ENCODE data around the gene SPNS2.

The SPNS2 gene

DNA sequence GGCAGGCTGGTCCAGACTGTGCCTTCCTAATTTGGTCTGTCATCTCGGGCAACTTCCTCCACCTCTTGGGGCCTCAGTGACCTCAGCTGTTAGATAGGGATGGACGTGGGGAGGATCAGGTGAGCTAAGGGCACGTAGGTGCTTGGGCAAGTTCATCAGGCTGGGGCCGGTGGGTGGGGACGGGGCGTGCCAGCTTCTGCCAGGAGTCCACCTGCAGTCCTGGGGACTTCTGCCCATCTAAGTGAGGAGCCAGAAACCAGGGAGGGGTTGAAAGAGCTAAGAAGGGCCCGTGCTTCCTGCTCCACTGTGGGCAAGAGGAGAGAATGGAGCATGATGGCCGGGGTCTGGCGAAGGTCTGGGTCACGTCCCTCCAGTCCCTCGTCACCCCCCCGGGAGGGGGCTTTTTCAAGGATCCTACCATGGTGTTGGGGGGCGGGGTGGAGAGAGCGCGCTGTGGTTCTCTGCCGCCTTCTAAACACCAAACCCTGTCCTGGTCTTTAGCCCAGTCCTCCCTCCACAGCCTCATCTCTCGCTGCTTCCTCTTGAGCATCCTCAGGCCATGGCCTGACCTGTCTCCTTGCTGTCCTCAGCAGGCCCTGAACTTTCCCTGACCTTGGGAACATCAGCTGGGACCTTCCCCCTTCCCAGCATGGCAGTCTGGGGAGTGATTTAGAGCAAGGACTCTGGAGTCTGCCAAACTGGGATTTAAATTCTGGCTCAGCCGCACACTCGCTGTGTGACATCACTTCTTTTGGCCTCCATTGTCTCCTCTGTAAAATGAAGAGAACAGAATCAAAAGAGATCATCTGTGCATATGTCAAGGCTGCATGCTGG lies 21.6 kb downstream of the SPNS2 start:
- no peak for DNase-seq (ENCODE audit: low read depth)

DNA sequence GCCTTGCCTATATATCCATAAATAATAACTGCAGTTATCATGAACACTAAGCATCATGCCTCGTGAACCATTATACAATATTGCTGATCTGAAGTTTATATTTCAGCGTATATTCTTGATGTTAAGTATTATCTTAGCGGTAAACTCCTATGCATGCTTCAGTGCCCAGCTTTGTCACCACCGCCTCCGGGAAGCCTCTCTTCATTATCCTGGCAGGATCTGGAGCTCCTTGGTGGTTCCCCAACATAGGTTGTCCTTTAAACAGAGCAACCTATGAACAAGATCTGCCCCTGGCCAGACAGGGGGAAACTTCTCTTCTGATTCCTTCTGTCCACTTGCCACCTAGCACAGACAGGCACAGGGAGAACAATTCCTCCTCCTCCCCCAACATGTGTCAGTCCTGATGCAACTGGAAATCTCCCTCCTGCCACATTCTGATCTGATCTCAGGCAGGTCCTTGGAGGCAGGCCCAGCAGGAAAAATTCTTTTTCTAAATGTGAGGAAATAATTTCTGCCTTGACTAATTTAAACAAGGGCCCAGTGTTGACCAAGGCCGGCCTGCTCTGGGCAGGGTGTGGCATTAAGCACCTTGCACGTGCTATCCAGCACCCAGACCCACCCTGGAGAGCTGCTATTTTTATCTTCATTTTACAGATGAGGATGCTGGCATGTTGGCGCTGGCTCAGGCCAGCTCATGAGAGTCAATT lies 22.4 kb downstream of the SPNS2 start:
- peak; percentile 83 for DNase-seq (ENCODE audit: low read depth)

DNA sequence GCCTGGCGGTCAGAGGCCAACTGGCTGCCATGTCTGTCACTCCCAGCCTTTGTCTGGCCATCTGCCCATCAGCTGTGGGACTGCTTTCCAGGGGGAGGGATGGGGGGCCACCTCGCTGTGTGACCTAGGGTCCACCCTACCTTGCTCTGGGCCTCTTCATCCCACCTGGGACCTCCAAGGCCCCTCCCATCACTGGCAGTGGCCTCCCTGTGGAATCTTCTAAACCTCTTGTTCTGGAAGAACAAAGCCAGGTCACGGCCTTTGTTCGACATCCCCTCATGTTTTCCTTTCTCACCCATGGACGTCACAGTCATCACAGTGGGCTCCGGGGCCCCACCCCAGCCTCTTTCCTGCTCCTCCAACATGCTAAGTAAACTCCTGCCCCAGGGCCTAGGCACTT lies 24.0 kb downstream of the SPNS2 start:
- no peak for DNase-seq (ENCODE audit: low read depth)

DNA sequence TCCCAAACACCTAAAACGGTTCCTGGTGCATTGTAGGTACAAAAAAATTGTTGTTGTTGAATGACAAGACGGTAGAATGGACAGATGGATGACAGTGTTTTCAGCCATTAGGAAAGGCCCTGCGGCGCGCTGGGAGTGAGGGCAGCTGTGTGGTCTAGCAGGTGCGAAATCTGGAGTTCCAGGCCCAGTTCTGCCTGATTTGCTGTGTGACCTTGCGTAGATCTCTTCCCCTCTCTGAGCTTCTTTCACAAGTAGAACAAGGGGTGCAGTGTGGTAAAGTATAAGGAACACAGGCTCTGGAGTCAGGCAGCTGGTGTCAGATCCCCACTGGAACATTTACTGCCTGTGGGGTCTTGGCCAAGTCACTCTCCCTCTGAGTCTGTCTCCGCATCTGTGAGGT lies 25.3 kb downstream of the SPNS2 start:
- DNase-seq (ENCODE audit: low read depth), result no peak

DNA sequence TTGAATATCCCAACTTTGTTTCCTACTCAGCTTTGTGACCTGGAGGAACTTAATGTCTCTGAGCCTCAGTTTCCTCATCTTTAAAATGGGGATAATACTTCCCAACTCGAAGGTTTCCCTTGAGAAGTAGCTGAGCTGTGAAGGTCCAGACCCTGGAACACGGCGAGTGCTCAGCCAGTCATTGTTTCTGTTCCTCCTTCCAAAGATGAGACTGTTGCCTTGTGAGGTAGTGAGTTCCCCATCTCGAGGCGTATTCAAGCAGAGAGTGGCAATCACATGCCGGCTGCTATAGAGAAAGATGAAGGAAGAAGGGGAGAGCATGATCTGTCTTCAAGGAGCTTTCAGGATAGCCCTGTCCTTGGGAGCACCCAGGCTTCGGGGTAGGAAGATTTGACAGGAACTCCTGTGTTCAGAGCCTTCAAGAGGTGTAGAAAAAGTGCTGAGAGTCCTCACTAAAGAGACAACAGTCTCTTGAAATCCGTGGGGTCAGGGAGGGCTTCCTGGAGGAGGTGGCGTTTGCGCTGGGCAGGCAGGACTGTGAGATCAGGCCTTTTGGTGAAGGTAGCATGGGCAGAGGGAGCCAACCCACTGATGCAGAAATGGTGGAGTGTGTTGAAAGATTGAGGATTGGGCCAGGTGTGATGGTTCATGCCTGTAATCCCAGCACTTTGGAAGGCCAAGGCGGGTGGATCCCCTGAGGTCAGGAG lies 27.2 kb downstream of the SPNS2 start:
- DNase-seq (ENCODE audit: low read depth), result no peak

DNA sequence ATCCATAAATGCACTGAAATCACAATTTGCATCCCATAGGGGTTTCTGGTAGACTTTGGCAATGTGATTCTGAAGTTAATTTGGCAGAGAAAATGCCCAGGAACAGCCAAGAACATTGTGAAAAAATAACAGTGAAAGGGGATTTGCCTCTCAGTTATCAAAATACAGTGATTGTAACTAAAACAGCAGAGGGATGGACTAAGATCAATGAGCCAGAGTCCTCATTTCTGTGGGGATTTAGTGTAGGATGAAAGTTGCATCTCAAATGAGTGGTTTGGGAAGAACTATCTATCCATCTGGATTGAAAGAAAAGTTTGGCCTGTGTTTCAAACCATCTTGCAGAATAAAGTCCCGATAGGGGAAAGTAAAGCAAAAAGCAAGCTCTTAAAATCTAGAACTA lies 28.5 kb downstream of the SPNS2 start:
- DNase-seq (ENCODE audit: low read depth), result no peak

DNA sequence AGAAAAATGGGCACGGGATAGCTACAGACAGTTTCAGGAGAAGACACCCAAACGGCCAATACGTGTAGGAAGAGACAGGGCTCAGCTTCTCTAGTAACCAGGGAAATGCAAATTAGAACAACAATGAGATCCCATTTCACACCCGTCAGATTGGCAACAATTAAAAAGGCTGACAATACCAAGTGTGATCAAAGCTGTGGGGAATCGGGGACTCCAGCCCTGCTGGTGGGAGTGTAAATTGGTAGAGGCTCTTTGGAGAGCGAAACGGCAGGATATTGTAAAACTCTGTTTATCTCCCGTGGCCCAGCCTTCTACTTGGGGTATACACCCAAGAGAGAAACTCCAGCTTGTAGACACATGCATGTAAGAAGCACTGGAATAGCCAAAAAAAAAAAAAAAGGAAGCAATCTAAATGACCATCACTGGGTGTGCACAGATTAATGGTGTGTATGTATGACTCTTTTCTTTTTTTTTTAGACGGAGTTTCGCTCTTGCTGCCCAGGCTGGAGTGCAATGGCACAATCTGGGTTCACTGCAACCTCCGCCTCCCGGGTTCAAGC lies 29.0 kb downstream of the SPNS2 start:
- DNase-seq (ENCODE audit: low read depth), result no peak

DNA sequence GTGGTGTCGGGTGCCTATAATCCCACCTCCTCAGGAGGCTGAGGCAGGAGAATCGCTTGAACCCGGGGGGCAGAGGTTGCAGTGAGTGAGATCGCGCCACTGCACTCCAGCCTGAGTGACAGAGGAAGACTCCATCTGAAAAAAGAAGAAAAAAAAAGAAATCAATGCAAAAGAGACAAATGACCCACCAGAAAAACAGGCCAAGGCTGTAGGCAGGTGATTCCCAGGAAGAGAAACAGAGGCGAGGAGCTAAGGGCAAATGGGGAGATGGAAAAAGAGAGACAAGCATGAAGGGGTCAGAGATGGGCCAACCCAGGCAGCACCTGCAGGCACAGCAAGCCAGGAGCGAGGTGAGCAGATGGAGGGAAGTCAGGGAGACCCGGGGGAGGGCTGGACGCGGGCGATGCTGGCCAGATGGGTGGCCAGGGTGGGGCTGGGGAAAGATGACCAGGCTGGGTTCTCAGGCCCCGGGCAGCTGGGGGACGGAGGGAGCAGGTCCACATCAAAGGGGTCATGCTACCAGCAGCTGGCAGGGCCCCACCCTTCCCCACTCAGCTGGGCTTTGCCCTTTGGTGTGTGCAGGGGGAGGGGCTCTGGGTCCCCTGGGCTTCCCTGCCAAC lies 31.0 kb downstream of the SPNS2 start:
- DNase-seq (ENCODE audit: low read depth), result no peak

DNA sequence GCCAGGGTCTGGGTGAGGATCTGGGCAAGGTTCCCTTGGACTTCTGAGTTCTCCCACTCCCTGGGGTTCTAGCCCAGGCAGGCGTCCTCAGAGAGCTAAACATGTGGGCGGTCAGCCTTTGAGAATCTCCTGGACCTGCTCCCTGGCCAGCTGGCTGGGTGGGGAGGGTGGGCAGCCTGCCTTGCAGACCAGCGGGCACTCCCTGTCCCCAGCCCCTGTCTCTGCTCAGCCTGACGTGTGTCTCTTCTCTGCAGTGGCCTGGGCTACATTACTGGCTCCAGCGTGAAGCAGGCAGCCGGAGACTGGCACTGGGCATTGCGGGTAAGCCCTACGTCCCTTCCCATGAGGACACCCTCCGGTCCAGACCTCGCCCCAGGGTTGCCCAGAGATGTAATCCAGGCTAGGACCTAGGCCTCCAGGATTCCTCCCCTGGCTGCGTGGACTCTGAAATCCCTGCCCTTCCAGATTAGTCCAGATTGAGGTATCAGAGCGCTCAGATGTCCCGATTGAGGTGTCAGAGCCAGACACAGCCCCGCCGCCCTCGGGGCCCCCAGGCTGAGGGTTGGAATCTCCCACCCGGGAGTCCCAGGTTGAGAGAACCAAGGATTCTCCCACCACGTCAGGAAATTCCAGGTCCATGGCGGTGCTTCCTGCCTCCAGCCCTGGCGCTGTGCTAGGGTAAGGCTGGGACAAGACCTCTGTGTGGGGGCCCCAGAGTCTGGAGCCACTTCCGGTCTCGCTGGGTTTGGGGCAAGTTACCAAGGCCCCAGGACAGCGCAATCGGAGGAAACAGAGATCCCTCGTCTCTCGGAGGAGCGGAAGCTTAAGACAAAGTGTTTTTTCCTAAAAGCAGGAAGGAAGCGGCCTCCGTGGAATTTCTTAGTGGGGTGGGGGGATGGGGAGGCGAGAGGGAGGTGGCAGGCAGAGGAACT lies 32.4 kb downstream of the SPNS2 start:
- peak; percentile 16 for DNase-seq (ENCODE audit: low read depth)

DNA sequence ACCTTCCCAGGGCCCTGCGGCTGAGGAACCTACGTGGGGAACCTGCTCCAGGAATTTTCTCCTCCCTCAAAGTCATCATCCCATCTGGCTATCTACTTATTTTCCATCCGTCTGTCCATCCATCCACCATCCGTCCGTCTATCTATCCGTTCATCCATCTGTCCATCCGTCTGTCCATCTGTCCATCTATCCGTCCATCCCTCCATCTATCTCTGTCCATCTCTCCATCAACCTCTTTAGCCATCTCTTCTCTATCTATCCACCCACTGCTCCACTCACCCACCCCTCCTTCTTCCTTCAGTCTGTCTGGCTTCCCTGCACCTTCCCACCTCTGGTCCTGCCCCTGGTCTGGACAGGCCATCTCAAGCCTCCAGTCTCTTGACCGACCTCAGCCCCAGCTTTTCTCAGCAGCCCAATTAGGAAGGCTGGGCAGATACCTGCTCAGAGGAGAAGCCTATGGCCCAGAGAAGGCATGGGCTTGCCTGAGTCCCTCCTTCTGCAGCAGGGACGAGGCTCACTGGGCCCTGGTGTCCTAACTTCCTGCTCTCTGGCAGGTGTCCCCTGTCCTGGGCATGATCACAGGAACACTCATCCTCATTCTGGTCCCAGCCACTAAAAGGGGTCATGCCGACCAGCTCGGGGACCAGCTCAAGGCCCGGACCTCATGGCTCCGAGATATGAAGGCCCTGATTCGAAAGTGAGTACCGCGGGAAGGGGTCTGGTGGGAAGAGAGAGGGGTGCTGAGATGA lies 33.5 kb downstream of the SPNS2 start:
- no peak for DNase-seq (ENCODE audit: low read depth)

DNA sequence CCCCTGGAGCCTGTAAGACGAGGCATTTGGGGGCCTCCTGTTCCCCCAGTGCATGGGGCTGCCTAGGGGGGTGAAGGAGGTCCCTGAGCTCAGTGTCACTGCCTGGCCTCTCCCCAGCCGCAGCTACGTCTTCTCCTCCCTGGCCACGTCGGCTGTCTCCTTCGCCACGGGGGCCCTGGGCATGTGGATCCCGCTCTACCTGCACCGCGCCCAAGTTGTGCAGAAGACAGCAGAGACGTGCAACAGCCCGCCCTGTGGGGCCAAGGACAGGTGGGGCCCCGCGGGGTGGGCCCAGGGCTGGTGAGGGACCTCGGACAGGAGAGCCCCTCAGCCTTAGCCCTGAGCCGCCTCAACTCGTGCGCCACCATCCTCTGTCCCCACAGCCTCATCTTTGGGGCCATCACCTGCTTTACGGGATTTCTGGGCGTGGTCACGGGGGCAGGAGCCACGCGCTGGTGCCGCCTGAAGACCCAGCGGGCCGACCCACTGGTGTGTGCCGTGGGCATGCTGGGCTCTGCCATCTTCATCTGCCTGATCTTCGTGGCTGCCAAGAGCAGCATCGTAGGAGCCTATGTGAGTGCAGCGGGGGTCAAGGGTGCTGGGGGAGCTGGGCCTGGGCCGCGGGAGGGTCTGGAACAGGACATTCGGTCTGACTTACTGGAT lies 34.3 kb downstream of the SPNS2 start:
- DNase-seq (ENCODE audit: low read depth), result no peak

DNA sequence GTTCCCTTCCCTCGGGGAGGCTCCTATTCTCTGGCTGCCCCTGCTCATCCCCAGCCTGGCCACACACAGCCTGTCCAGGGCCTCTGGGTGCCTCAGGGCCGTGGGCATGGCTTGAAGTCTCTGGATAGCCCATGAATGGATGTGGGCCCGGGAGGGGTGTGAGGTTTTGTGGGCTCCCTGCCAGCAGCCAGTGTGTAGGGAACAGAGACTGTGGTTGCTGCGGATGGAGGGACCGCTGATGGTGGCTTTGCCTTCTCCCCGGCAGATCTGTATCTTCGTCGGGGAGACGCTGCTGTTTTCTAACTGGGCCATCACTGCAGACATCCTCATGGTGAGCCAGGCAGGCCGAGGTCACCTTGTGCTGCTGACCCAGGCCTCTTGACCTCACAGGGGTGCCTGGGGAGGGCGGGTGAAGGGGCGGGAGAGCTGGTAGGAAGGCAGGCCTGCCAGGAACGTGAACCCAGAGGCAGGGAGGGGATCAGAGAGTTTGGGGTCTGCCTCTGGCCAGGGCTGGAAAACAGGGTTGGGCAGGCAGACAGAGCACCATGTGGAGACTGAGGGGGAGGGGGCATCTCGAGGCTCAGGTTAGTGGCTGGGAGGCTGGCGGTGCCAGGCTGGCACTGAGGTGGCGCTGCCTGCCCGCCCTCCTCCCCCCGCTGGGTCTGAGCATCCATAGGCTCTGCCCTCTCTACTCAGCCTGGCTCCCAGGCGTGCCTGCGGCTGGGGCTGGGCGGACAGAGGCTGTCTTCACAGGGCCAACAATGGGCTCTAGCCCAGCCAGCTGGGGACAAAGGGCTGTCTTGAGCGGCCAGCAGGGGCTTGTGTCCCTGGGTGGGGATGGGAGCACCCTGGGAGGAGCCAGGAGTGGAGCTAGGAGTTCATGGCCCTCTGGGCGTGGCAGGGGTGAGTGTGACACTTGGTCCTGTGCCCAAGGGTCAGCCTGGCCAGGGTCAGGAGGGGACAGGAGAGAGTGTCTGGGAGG lies 35.1 kb downstream of the SPNS2 start:
- no peak for DNase-seq (ENCODE audit: low read depth)

DNA sequence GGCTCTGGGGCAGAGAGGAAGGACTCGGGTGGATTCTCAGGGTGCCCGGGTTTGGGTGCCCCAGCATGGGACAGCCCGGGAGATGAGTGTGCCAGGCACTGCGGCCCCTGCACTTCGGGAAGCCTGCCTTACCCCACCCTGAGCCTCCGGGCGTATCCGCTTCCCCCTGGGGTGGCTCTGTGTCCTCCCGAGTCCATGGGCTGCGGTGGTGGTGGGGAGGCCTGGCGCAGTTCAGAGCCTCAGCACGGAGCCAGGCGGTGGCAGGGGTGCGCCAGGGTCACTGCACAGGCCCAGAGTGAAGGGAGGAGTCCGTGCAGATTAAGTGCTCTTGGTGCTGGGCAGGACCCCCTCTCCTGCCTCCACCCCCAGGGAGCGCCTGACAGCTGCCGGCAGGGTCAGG lies 35.8 kb downstream of the SPNS2 start:
- no peak for DNase-seq (ENCODE audit: low read depth)

DNA sequence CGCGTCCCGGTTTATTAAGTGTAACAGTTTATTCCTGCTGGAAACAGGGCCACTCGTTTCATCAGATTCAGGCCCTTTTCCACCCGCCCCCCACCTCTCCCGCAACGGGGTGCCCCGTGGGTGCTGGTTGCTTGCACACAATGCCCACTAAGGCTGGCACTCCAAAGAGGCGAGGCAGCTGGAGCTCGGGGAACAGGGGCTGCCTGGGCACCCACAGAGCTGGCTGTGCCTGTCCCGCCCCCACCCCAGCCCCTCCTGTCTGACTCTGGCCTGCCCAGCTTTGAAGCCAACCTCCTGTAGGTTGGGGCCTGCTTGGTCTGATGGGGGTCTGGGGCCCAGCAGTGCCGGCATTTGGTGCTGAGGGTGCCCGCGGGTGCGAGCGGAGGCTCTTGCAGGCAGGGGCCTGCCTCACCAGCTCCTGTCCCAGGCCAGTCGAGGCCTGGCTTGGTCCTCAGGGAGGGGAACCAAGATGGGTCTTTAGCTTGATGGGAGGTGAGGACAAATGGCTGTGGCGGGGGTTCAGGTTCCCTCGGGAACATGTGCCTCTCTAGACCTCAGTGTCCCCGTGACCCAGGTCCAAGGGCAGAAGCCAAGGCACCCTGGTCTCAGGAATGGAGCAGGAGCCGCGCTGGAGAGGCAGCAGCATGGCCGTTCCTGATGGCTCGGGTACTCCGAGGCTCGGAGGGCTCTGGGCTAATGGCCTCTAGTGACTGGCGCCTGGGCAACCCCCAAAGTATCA lies 36.4 kb downstream of the SPNS2 start:
- DNase-seq (ENCODE audit: low read depth), result no peak

DNA sequence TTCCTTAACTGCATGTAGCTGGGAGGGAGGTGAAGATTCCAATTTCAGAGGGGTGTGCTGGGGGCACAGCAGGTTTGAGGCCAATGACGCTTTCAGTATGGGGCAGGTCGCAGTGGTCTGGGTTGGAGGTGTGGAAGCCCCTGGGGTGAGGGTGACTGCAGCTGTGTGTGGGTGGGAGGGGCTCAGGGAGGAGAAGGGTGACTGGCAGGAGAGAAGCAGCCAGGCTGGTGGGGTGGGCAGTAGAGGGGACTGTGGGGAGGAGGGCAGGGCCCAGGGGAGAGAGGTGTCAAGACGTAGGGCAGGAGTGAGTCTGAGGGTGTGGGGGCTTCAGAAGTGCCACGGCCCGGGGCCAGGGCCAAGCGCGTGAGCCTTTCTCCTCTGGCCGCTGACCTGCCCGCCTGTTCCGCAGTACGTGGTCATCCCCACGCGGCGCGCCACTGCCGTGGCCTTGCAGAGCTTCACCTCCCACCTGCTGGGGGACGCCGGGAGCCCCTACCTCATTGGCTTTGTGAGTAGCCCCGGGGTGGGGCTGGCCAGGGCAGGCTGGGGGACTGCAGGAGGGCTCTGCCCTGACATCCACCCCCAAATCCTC lies 37.1 kb downstream of the SPNS2 start:
- no peak for DNase-seq (ENCODE audit: low read depth)

DNA sequence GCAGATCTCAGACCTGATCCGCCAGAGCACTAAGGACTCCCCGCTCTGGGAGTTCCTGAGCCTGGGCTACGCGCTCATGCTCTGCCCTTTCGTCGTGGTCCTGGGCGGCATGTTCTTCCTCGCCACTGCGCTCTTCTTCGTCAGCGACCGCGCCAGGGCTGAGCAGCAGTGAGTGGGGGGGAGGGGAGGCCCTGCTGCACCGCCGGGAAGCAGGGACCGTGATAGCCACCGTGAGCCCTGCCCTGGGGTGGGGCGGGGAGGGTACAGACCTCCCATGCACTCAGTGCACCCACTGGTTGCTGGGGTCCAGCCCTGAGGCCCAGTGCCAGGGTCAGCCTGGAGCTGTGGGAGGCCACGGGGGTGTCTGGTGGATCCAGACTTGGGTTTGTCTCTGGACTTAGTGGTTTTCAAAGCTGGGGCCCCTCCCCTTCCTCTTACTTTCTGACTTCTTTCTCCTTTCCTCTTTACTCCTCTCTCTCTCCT lies 37.6 kb downstream of the SPNS2 start:
- peak; percentile 17 for DNase-seq (ENCODE audit: low read depth)

DNA sequence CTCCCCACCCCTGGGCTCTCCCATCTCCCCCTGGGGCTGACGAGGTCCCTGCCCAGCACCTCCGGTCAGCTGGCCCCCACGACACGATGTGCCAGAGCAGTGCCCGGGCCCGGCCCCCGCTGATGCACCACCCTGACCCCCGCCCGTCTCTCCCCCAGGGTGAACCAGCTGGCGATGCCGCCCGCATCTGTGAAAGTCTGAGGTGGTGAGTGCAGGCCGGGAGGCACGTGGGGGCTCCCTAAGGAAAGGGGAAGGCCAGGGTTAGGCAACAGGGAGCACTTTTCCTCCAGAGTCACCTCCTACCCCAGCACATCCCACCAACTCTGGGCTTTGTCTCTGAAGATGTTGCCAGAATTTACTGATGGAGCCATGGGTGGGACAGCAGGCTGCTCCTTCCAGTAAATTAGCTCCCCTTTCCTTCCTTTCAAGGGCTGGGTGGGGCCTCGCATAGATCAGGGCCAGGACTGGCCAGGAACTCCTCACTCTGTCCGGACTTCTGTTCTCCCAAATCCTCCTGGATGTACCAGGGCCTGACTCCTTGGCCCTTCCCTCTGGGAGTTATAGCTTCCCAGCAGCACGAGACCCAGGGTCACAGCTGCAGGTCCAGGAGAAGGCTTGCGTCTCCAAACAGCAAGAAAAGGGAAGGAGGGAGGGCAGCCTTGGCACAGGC lies 38.2 kb downstream of the SPNS2 start:
- DNase-seq (ENCODE audit: low read depth), result peak; percentile 29
